Measurements from ENCODE around the gene NTM. TPM values are rescaled to one million over a fixed set of nuclear protein-coding genes. Genes with fewer than 3 reads are reported as not detected.

Gene NTM
- total RNA-seq, 1 experiment from 2014 or later = 16.4 TPM

GRCh38 chr11:131723088-131723487 is 352.7 kb downstream of the NTM start (continued):
- TF ChIP-seq, protein P1, sequence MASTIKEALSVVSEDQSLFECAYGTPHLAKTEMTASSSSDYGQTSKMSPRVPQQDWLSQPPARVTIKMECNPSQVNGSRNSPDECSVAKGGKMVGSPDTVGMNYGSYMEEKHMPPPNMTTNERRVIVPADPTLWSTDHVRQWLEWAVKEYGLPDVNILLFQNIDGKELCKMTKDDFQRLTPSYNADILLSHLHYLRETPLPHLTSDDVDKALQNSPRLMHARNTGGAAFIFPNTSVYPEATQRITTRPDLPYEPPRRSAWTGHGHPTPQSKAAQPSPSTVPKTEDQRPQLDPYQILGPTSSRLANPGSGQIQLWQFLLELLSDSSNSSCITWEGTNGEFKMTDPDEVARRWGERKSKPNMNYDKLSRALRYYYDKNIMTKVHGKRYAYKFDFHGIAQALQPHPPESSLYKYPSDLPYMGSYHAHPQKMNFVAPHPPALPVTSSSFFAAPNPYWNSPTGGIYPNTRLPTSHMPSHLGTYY (CRISPR knock-in tag; IDR thresholded peaks at IDR 0.05) = no peak
- TF ChIP-seq ATF2 (CRISPR knock-in tag; IDR thresholded peaks at IDR 0.05; ENCODE audit: borderline replicate concordance, low read depth) (no peak), ZNF425 (CRISPR knock-in tag; conservative IDR thresholded peaks at IDR 0.05) (no peak), KAT7 (CRISPR knock-in tag; IDR thresholded peaks at IDR 0.05; ENCODE audit: borderline replicate concordance) (no peak), ZNF317 (CRISPR knock-in tag; IDR thresholded peaks at IDR 0.05; ENCODE audit: borderline replicate concordance, low read depth) (no peak)

DNA sequence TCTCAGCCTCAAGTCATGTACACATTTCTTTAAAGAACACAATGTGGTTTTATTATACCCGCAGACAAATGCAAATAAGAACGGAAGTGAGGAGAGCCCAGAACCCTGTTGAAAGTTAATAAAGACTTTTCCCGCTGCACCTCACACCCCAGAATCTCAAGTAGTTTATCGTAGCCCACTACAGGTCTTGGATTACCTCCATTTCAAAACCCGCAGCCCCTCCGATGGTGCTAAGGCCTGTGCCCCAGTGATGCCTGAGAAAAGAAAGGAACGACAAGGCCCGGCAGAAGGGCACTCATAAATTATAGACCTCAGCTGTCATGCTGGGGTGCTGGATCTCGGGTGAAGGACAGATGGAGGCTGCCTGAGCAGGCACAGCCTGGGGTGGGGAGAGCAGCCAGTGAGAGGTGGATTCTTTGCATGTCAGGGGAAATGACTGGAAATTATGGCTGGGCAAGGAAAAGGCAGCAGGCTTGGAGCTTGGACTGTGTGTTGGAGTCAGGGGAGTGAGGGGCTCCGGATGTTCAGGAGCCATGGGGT is 354.1 kb downstream of the NTM start:
- POLR2A ChIA-PET = no interaction called here
- DNase-seq (ENCODE audit: low spot score) = no peak

More for the DNA sequence above, 354.1 kb downstream of the NTM start:
- Mint-ChIP-seq H3K36me3 (no peaks in the 10 kb centered on the region), H3K27ac (no peak overlapping the region), H3K4me3 (no peak overlapping the region), H3K4me1 (peaks cover 6% of the 10 kb centered on the region; the same call in 1 of the 2 replicates), H3K27me3 (ENCODE audit: low read depth) (no peaks in the 10 kb centered on the region), H3K9me3 (no peaks in the 10 kb centered on the region)
- no peak for ATAC-seq
- TF ChIP-seq, protein P2, sequence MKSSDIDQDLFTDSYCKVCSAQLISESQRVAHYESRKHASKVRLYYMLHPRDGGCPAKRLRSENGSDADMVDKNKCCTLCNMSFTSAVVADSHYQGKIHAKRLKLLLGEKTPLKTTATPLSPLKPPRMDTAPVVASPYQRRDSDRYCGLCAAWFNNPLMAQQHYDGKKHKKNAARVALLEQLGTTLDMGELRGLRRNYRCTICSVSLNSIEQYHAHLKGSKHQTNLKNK (CRISPR knock-in tag; IDR thresholded peaks at IDR 0.05) = no peak
- TF ChIP-seq E2F4 (CRISPR knock-in tag; IDR thresholded peaks at IDR 0.05; ENCODE audit: borderline replicate concordance, low read depth) = no peak
- TF ChIP-seq, protein P3, sequence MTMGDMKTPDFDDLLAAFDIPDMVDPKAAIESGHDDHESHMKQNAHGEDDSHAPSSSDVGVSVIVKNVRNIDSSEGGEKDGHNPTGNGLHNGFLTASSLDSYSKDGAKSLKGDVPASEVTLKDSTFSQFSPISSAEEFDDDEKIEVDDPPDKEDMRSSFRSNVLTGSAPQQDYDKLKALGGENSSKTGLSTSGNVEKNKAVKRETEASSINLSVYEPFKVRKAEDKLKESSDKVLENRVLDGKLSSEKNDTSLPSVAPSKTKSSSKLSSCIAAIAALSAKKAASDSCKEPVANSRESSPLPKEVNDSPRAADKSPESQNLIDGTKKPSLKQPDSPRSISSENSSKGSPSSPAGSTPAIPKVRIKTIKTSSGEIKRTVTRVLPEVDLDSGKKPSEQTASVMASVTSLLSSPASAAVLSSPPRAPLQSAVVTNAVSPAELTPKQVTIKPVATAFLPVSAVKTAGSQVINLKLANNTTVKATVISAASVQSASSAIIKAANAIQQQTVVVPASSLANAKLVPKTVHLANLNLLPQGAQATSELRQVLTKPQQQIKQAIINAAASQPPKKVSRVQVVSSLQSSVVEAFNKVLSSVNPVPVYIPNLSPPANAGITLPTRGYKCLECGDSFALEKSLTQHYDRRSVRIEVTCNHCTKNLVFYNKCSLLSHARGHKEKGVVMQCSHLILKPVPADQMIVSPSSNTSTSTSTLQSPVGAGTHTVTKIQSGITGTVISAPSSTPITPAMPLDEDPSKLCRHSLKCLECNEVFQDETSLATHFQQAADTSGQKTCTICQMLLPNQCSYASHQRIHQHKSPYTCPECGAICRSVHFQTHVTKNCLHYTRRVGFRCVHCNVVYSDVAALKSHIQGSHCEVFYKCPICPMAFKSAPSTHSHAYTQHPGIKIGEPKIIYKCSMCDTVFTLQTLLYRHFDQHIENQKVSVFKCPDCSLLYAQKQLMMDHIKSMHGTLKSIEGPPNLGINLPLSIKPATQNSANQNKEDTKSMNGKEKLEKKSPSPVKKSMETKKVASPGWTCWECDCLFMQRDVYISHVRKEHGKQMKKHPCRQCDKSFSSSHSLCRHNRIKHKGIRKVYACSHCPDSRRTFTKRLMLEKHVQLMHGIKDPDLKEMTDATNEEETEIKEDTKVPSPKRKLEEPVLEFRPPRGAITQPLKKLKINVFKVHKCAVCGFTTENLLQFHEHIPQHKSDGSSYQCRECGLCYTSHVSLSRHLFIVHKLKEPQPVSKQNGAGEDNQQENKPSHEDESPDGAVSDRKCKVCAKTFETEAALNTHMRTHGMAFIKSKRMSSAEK (CRISPR knock-in tag; IDR thresholded peaks at IDR 0.05; ENCODE audit: borderline replicate concordance) = no peak
- CTCF ChIA-PET = interaction anchor here (3.5 kb wide), 1 partner anchor 30 kb away, joined by 10 read pairs; no protein-coding TSS in a partner anchor
